GM12874 (cell line): ENCODE results near the gene EIF4G3.

Experiments
- TF ChIP-seq, protein P1 (sequence below): IDR thresholded peaks from 2 replicates; pipeline ENCODE4 v1.5.1; 2011; ENCODE audit warnings: low read depth, mild to moderate bottlenecking, control low read depth, low read length, moderate library complexity; ENCODE audit not compliant: insufficient read depth

EIF4G3 gene

GRCh38 chr1:20928146-20928545 is 248.6 kb downstream of the EIF4G3 start:
- TF ChIP-seq, protein P1, sequence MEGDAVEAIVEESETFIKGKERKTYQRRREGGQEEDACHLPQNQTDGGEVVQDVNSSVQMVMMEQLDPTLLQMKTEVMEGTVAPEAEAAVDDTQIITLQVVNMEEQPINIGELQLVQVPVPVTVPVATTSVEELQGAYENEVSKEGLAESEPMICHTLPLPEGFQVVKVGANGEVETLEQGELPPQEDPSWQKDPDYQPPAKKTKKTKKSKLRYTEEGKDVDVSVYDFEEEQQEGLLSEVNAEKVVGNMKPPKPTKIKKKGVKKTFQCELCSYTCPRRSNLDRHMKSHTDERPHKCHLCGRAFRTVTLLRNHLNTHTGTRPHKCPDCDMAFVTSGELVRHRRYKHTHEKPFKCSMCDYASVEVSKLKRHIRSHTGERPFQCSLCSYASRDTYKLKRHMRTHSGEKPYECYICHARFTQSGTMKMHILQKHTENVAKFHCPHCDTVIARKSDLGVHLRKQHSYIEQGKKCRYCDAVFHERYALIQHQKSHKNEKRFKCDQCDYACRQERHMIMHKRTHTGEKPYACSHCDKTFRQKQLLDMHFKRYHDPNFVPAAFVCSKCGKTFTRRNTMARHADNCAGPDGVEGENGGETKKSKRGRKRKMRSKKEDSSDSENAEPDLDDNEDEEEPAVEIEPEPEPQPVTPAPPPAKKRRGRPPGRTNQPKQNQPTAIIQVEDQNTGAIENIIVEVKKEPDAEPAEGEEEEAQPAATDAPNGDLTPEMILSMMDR, result no peak

GRCh38 chr1:20921285-20921684 is 255.4 kb downstream of the EIF4G3 start:
- TF ChIP-seq, protein P1, result no peak

GRCh38 chr1:20913242-20913641 is 263.5 kb downstream of the EIF4G3 start:
- TF ChIP-seq, protein P1, result no peak

DNA sequence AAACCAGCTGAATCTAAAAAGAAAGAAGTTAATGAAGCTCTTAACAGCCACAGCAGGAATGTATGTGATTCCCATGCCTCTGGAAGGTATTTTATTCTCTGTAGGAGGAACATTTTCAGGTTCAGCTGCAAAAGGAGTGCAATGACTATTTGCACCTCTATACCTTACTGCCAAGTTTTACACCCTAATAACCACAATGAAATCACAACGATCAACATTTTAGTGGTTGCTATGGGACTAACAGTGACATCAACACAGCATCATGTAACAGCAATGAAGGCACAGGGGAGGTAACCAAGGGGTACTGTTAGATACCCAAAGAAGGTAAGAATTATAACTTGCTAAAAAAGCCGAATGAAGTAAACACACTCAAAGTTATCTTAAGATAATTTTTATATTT is 273.3 kb downstream of the EIF4G3 start:
- TF ChIP-seq, protein P1, result no peak

DNA sequence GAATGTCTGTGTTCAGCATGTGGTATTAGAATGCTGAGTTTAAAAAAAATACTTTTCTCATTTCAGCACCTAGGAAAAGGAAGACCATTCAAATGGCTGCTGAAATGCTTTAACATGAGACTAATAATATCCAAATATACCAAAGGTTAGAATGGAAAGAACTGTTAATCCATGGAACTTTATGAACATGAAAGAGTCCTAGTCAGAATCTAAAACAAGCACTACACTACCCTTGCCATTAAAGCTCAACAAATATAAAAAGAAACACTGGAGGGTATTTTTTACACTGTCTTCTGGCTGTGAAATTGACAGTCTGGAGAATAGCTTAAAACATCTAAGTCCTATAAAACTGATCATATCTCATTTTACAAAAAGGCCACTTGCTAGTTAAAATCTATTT is 276.6 kb downstream of the EIF4G3 start:
- TF ChIP-seq, protein P1, result no peak

- TF ChIP-seq, protein P1, result no peak
These were observed 277.3 kb downstream of the EIF4G3 start for GRCh38 chr1:20899154-20899972.

DNA sequence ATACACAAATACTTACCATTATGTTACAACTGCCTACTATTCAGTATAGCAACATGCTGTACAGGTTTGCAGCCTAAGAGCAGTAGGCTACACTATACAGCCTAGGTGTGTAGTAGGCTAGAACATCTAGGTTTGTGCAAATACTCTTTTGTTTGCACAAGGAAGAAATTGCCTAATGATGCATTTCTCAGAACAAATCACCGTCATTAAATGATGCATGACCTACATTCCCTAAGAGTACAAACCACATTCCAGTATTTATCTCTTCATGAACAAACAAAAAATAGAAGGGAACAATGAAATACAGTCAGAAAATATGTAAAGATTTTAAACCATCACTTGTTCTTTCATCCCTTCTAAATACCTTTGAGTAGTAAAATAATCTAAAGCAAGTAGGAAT is 279.9 kb downstream of the EIF4G3 start:
- TF ChIP-seq, protein P1, result no peak
